Lung (tissue), 12 donors: ENCODE data around the gene PSMD12. TPM values are rescaled to one million over a fixed set of nuclear protein-coding genes. Genes with fewer than 3 reads are reported as not detected.
"Not testable (repeated sequence)": the region's sequence is repeated elsewhere in the genome, so short reads cannot be mapped to it uniquely, and the experiment has no call there.

Experiments used
- ATAC-seq: fragments of 200-7000 bp; cut with Tn5 transposase; one replicate; pipeline ENCODE4 v1.9.1; 2020; ENCODE audit warnings: moderate number of reproducible peaks; ENCODE audit not compliant: insufficient read depth, low FRiP score
- DNase-seq, 3 donors: peaks; one replicate each; pipeline ENCODE4 v3.0.0-alpha.2; 2013 to 2017
- H3K27ac ChIP-seq, 2 donors: one replicate each; pipeline ENCODE4 v1.5.1; 2013; ENCODE audit warnings: mild to moderate bottlenecking in 2 of 2, moderate library complexity in 2 of 2, control low read depth in 1 of 2, inconsistent platforms in 1 of 2, low read depth in 1 of 2, low read length in 1 of 2
- H3K27me3 ChIP-seq, 3 donors: one replicate each; pipeline ENCODE4 v1.5.1; 2013; ENCODE audit warnings: low read length in 2 of 3; ENCODE audit not compliant: control insufficient read depth in 3 of 3, insufficient read depth in 3 of 3
- H3K36me3 ChIP-seq, 4 donors: one replicate each; pipeline ENCODE4 v1.5.1; 2013; ENCODE audit warnings: low read length in 4 of 4, mild to moderate bottlenecking in 1 of 4, moderate library complexity in 1 of 4; ENCODE audit not compliant: control insufficient read depth in 4 of 4, insufficient read depth in 4 of 4
- H3K4me1 ChIP-seq, 5 donors: one replicate each; pipeline ENCODE4 v1.5.1; 2013; ENCODE audit warnings: low read length in 5 of 5, mild to moderate bottlenecking in 2 of 5, moderate library complexity in 1 of 5; ENCODE audit not compliant: control insufficient read depth in 5 of 5, insufficient read depth in 5 of 5
- H3K4me3 ChIP-seq: one replicate; pipeline ENCODE4 v1.5.1; 2013; ENCODE audit warnings: mild to moderate bottlenecking, control low read depth, moderate library complexity
- H3K9ac ChIP-seq, 2 donors: one replicate each; pipeline ENCODE4 v1.5.1; 2013; ENCODE audit warnings: low read length in 2 of 2, control low read depth in 1 of 2; ENCODE audit not compliant: insufficient read depth in 1 of 2
- H3K9me3 ChIP-seq, 4 donors: one replicate each; pipeline ENCODE4 v1.5.1; 2013; ENCODE audit warnings: low read length in 3 of 4, mild to moderate bottlenecking in 1 of 4, moderate library complexity in 1 of 4; ENCODE audit not compliant: control insufficient read depth in 4 of 4, insufficient read depth in 3 of 4
- WGBS, 2 donors: extraction: QIAGEN DNeasy Blood & Tissue Kit; methylation state at CpG; one replicate each; pipeline ENCODE4 v1.1.7; 2013; 5-methylcytosine and 5-hydroxymethylcytosine counted together
- polyA plus RNA-seq, 2 donors: library from polyadenylated mRNA; stranded (reverse); fragments of 200-250 nt; gene quantifications; one replicate each; pipeline ENCODE4 v1.2.1, GENCODE V29; 2013
- total RNA-seq, 2 donors: library from RNA; depleted of rRNA in 1 of 2; stranded (reverse); fragments of >200 nt in 1 of 2; gene quantifications; one replicate each; pipeline ENCODE4 v1.2.1, GENCODE V29; 2014 to 2021
- TF ChIP-seq, protein P1 (sequence below): IDR thresholded peaks from 2 replicates; pipeline ENCODE4 v1.5.1; 2012; ENCODE audit warnings: mild to moderate bottlenecking; ENCODE audit errors: control extremely low read depth, extremely low read depth
- donor health status: control.
- donor health status: control.
- donor health status: Bipolar disorder and iron deficiency.
- donor health status: healthy.
- donor health status: DM: yes; HTN: yes; CAD: no.

PSMD12 gene
- total and polyA plus RNA-seq, 4 donors: 27.3 to 47.8 (median 37.2) TPM

DNA sequence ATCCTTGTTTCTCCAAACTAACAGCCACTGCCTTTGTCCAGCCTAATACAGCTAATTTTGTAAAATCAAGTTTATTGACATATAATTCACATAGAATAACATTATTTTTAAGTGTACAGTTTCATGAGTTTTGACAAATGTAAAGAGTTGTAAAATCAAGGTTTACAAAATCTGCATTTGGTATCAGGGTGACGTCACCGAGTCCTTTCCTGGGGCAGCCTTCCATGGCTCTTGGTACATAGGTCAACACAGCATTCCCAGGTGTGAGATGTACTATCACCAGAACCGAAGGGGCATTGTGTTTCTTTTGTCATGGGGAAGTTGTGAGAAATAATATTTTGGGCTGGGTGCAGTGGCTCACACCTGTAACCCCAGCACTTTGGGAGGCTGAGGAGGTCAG lies 42.9 kb downstream of the PSMD12 start:
- Histone ChIP-seq H3K9ac (no peak overlapping the region), H3K27ac (no peak overlapping the region), H3K4me1 (no peaks in the 10 kb centered on the region), H3K4me3 (no peak overlapping the region), H3K36me3 (no peaks in the 10 kb centered on the region), H3K9me3 (no peaks in the 10 kb centered on the region), H3K27me3 (no peaks in the 10 kb centered on the region)
- WGBS, 2 donors: 90 to 93% methylated on average over 3 of the region's 3 CpGs
- TF ChIP-seq, protein P1, sequence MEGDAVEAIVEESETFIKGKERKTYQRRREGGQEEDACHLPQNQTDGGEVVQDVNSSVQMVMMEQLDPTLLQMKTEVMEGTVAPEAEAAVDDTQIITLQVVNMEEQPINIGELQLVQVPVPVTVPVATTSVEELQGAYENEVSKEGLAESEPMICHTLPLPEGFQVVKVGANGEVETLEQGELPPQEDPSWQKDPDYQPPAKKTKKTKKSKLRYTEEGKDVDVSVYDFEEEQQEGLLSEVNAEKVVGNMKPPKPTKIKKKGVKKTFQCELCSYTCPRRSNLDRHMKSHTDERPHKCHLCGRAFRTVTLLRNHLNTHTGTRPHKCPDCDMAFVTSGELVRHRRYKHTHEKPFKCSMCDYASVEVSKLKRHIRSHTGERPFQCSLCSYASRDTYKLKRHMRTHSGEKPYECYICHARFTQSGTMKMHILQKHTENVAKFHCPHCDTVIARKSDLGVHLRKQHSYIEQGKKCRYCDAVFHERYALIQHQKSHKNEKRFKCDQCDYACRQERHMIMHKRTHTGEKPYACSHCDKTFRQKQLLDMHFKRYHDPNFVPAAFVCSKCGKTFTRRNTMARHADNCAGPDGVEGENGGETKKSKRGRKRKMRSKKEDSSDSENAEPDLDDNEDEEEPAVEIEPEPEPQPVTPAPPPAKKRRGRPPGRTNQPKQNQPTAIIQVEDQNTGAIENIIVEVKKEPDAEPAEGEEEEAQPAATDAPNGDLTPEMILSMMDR: no peak
- ATAC-seq: no peak
- DNase-seq: no peak

DNA sequence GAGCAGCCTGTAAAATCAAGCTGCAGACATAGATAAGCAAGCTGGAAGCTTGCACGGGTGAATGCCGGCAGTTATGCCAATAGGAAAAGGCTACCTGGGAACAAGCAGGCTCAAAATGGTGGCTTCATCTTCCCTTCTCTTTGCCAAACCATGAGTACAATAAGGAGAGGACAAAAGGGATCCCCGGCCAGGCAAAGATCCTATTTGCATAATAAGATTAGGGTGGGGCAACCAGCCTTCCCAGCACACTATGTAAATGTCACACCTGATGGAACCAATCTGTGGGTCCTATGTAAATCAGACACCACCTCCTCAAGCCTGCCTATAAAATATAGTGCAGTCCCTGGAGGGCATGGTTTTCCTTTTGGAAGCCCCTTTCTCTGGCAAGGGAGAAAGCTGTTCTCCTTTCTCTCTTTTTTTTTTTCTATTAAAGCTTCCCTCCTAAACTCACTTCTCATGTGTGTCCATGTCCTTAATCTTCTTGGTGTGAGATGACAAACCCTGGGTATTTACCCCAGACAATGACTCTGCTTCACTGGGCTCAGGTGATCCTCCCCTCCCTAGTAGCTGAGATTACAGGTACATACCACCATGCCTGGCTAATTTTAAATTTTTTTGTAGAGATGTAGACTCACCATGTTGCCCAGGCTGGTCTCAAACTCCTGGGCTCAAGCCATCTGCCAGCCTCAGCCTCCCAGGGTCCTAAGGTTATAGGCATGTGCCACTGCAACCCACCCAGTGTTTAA lies 44.2 kb downstream of the PSMD12 start:
- no peak overlapping the region for H3K9ac ChIP-seq
- TF ChIP-seq, protein P1: no peak
- ATAC-seq (no peak), DNase-seq (no peak)
- H3K27me3 ChIP-seq: no peaks in the 10 kb centered on the region
- no peaks in the 10 kb centered on the region for H3K4me1 ChIP-seq
- H3K9me3 ChIP-seq: no peaks in the 10 kb centered on the region
- no peak overlapping the region for H3K4me3 ChIP-seq
- no peak overlapping the region for H3K27ac ChIP-seq
- WGBS, 2 donors: 50 to 72% methylated on average over 3 of the region's 3 CpGs
- H3K36me3 ChIP-seq: no peaks in the 10 kb centered on the region

DNA sequence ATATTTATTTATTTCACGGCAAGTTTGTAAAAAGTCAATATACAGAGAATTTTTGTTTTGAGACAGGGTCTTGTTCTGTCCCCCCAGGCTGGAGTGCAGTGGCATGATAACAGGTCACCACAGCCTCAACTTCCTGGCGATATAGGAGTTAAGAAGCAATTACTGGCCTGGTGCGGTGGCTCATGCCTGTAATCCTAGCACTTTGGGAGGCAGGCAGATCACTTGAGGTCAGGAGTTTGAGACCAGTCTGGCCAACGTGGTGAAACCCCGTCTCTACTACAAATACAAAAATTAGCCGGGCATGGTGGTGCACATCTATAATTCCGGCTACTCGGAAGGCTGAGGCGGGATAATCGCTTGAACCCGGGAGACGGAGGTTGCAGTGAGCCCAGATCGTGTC lies 44.9 kb downstream of the PSMD12 start:
- not testable (repeated sequence) for H3K27ac ChIP-seq, DNase-seq, H3K27me3 ChIP-seq, ATAC-seq, H3K9me3 ChIP-seq, H3K4me1 ChIP-seq, H3K36me3 ChIP-seq, H3K9ac ChIP-seq, H3K4me3 ChIP-seq
- WGBS, 2 donors: 87 to 89% methylated on average over 13 of the region's 13 CpGs

DNA sequence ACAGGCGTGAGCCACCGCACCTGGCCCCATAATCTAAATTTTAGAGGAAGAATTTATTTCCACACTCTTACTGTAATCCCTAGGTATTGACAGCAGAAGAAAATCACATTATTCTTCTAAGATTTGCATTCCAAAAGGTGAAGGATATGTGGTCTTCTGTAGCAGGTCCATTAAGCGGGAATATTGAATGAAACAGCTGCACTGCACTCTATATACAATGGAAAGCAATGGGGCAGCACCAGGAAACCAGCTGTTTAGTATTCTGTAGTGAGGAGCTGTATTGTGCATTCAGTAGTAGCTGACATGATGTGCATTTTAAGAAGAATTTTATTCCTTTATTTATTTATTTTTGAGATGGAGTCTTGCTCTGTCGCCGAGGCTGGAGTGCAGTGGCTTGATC lies 49.6 kb downstream of the PSMD12 start:
- WGBS, 2 donors: 94 to 96% methylated on average over 5 of the region's 5 CpGs
- no peak for ATAC-seq

More for the DNA sequence above, 49.6 kb downstream of the PSMD12 start:
- TF ChIP-seq, protein P1: no peak
- H3K36me3 ChIP-seq: no peaks in the 10 kb centered on the region
- no peak for DNase-seq
- no peaks in the 10 kb centered on the region for H3K9me3 ChIP-seq
- no peak overlapping the region for H3K4me3 ChIP-seq
- H3K27ac ChIP-seq: no peak overlapping the region
- H3K9ac ChIP-seq: no peak overlapping the region
- no peaks in the 10 kb centered on the region for H3K27me3 ChIP-seq
- H3K4me1 ChIP-seq: peaks cover 0 to 2% (median 0%) of the 10 kb centered on the region in 5 donors
